Neural crest cell (in vitro differentiated cells): ENCODE results near the gene GORASP2. TPM values are rescaled to one million over a fixed set of nuclear protein-coding genes. Genes with fewer than 3 reads are reported as not detected.
A peak's percentile ranks its signal among the peaks of the same experiment; 100 is the strongest.

ENCODE experiments used
- DNase-seq: peaks from one replicate; pipeline ENCODE4 v3.0.0; 2021; ENCODE audit warnings: low read depth, mixed read lengths, low spot score
- H3K27ac Mint-ChIP-seq: one replicate; pipeline ENCODE4 v1.8.0; 2021; ENCODE audit warnings: mild to moderate bottlenecking, mixed read lengths; ENCODE audit not compliant: unreplicated experiment
- H3K27me3 Mint-ChIP-seq: 2 replicates; pipeline ENCODE4 v1.8.0; 2021; ENCODE audit warnings: low read depth, mild to moderate bottlenecking, mixed read lengths
- H3K36me3 Mint-ChIP-seq: 2 replicates; pipeline ENCODE4 v1.8.0; 2021; ENCODE audit warnings: low read depth, mild to moderate bottlenecking, mixed read lengths
- H3K4me1 Mint-ChIP-seq: 2 replicates; pipeline ENCODE4 v1.8.0; 2021; ENCODE audit warnings: mixed read lengths
- H3K4me3 Mint-ChIP-seq: one replicate; pipeline ENCODE4 v1.8.0; 2021; ENCODE audit warnings: mild to moderate bottlenecking, mixed read lengths
- H3K9me3 Mint-ChIP-seq: 2 replicates; pipeline ENCODE4 v1.8.0; 2021; ENCODE audit warnings: mixed read lengths
- CTCF ChIP-seq: fragments of 200-600 bp; sonication (generic); conservative IDR thresholded peaks from 2 replicates; pipeline ENCODE4 v1.5.0; 2021; ENCODE audit warnings: antibody characterized with exemption, mild to moderate bottlenecking
- total RNA-seq: library from RNA; stranded (reverse); gene quantifications from 2 replicates; pipeline ENCODE4 v1.2.1, GENCODE V29; 2021

Gene GORASP2
- total RNA-seq, 1 donor from 2014 or later, result 71.4 TPM

GRCh38 chr2:170930991-170931266 is 1.9 kb downstream of the GORASP2 start:
- H3K4me1 Mint-ChIP-seq, result peaks cover 39% of the 10 kb centered on the region
- H3K27me3 Mint-ChIP-seq, result no peaks in the 10 kb centered on the region
- DNase-seq, result no peak
- H3K36me3 Mint-ChIP-seq, result peaks cover 4% of the 10 kb centered on the region
- peaks cover 6% of the 10 kb centered on the region for H3K9me3 Mint-ChIP-seq
- H3K4me3 Mint-ChIP-seq, result peak overlapping the region; percentile 95
- TF ChIP-seq CTCF, result no peak
- H3K27ac Mint-ChIP-seq, result peak overlapping the region; percentile 46

GRCh38 chr2:170932166-170932565 is 3.1 kb downstream of the GORASP2 start:
- no peak for TF ChIP-seq CTCF
- H3K4me1 Mint-ChIP-seq, result peaks cover 36% of the 10 kb centered on the region
- DNase-seq, result no peak

GRCh38 chr2:170932948-170933347 is 3.9 kb downstream of the GORASP2 start:
- H3K27ac Mint-ChIP-seq, result no peak overlapping the region

More at GRCh38 chr2:170932166-170932565, 3.1 kb downstream of the GORASP2 start:
- H3K36me3 Mint-ChIP-seq, result peaks cover 4% of the 10 kb centered on the region
- H3K9me3 Mint-ChIP-seq, result peaks cover 6% of the 10 kb centered on the region
- H3K27ac Mint-ChIP-seq, result no peak overlapping the region
- H3K27me3 Mint-ChIP-seq, result no peaks in the 10 kb centered on the region
- peak overlapping the region; percentile 36 for H3K4me3 Mint-ChIP-seq

GRCh38 chr2:170937709-170938379 is 8.8 kb downstream of the GORASP2 start:
- Mint-ChIP-seq H3K9me3 (no peaks in the 10 kb centered on the region), H3K4me3 (no peak overlapping the region), H3K36me3 (no peaks in the 10 kb centered on the region), H3K27ac (no peak overlapping the region), H3K27me3 (no peaks in the 10 kb centered on the region), H3K4me1 (peaks cover 5% of the 10 kb centered on the region)
- no peak for TF ChIP-seq CTCF
- DNase-seq, result no peak

More at GRCh38 chr2:170932948-170933347, 3.9 kb downstream of the GORASP2 start:
- H3K4me3 Mint-ChIP-seq, result no peak overlapping the region
- H3K9me3 Mint-ChIP-seq, result peaks cover 3% of the 10 kb centered on the region
- H3K36me3 Mint-ChIP-seq, result peaks cover 3% of the 10 kb centered on the region
- H3K4me1 Mint-ChIP-seq, result peaks cover 34% of the 10 kb centered on the region
- peak; percentile 27 for TF ChIP-seq CTCF
- no peaks in the 10 kb centered on the region for H3K27me3 Mint-ChIP-seq
- DNase-seq, result no peak

- Mint-ChIP-seq H3K27ac (no peak overlapping the region), H3K36me3 (no peaks in the 10 kb centered on the region), H3K27me3 (no peaks in the 10 kb centered on the region), H3K4me1 (peaks cover 5% of the 10 kb centered on the region), H3K9me3 (no peaks in the 10 kb centered on the region), H3K4me3 (no peak overlapping the region)
- TF ChIP-seq CTCF, result no peak
- no peak for DNase-seq
These were observed 11.0 kb downstream of the GORASP2 start for GRCh38 chr2:170940066-170940465.
